T-helper 17 cell (primary cell): ENCODE results near the gene FAM219A. TPM values are rescaled to one million over a fixed set of nuclear protein-coding genes. Genes with fewer than 3 reads are reported as not detected.
"Not testable (repeated sequence)": the region's sequence is repeated elsewhere in the genome, so short reads cannot be mapped to it uniquely, and the experiment has no call there.

Experiments
- ATAC-seq: fragments of 150-1000 bp; cut with Tn5 transposase; 2 replicates; pipeline ENCODE4 v1.10.0; 2021; ENCODE audit warnings: mild to moderate bottlenecking, moderate library complexity
- DNase-seq, 3 donors: peaks; one replicate each; pipeline versions ENCODE4 v3.0.0 to v3.0.0-alpha.2; 2020 to 2021
- H3K9me3 ChIP-seq: one replicate; pipeline ENCODE4 v1.7.0; 2013; ENCODE audit warnings: low read length, mild to moderate bottlenecking; ENCODE audit not compliant: control insufficient read depth, poor library complexity, severe bottlenecking
- H3K27ac Mint-ChIP-seq: one replicate; pipeline ENCODE4 v1.8.0; 2022; ENCODE audit warnings: mild to moderate bottlenecking, moderate library complexity, mixed read lengths
- H3K27me3 Mint-ChIP-seq: one replicate; pipeline ENCODE4 v1.8.0; 2022; ENCODE audit warnings: mixed read lengths
- H3K36me3 Mint-ChIP-seq: one replicate; pipeline ENCODE4 v1.8.0; 2022; ENCODE audit warnings: low read depth, mixed read lengths
- H3K4me1 Mint-ChIP-seq: one replicate; pipeline ENCODE4 v1.8.0; 2022; ENCODE audit warnings: mild to moderate bottlenecking, mixed read lengths
- H3K4me3 Mint-ChIP-seq: one replicate; pipeline ENCODE4 v1.8.0; 2022; ENCODE audit warnings: mild to moderate bottlenecking, moderate library complexity, mixed read lengths
- total RNA-seq, 4 donors: library from RNA in 2 of 4; stranded (reverse) in 2 of 4; gene quantifications; one replicate each; pipeline ENCODE4 v1.2.3 and lab custom pipeline; 2022 to 2026

FAM219A gene
- total RNA-seq, 2 donors from 2014 or later, result 12.3 to 13.4 TPM

DNA sequence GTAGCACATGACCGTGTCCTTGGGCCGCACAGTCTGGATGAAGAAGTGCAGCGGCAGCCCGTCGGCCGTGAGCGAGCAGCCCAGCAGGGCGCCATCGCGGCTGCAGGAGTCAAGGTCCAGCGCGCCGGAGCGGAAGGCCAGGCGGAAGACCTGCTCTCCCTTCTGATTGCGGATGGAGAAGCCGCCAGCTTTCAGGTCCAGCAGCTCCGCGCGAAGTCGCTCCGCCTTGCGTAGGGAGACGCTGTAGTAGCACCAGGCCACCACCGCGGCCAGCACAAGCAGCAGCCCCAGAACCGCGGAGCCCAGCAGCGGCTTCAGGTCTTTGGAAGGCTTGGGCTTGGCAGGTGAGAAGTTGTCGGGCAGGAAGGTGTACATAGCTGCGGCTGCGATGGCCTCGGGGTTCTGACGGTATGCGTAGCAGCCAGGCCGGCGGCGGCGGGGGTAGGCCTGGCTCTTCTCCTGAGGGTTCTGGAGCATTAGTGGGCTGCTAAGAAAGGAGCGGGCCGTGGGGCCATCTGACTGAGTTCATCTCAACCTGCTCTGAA is 85.8 kb downstream of the FAM219A start:
- no peaks in the 10 kb centered on the region for H3K36me3 Mint-ChIP-seq
- ATAC-seq, result no peak
- peaks cover 18% of the 10 kb centered on the region for H3K4me1 Mint-ChIP-seq
- no peaks in the 10 kb centered on the region for H3K9me3 ChIP-seq
- no peak overlapping the region for H3K4me3 Mint-ChIP-seq
- no peak for DNase-seq
- no peak overlapping the region for H3K27ac Mint-ChIP-seq
- H3K27me3 Mint-ChIP-seq, result no peaks in the 10 kb centered on the region

- Mint-ChIP-seq H3K4me3 (no peak overlapping the region), H3K36me3 (no peaks in the 10 kb centered on the region), H3K4me1 (peaks cover 16% of the 10 kb centered on the region), H3K27ac (no peak overlapping the region), H3K27me3 (no peaks in the 10 kb centered on the region)
- ATAC-seq (no peak), DNase-seq (no peak)
- H3K9me3 ChIP-seq, result no peaks in the 10 kb centered on the region
These were observed 86.4 kb downstream of the FAM219A start for GRCh38 chr9:34371886-34372466.

GRCh38 chr9:34370970-34371880 is 87.1 kb downstream of the FAM219A start:
- Mint-ChIP-seq H3K4me3 (no peak overlapping the region), H3K27ac (no peak overlapping the region), H3K4me1 (peaks cover 15% of the 10 kb centered on the region), H3K27me3 (no peaks in the 10 kb centered on the region), H3K36me3 (no peaks in the 10 kb centered on the region)
- DNase-seq (peak in 2 of 3 donors; percentile 23 to 32), ATAC-seq (no peak)
- H3K9me3 ChIP-seq, result no peaks in the 10 kb centered on the region

- no peaks in the 10 kb centered on the region for H3K27me3 Mint-ChIP-seq
- no peaks in the 10 kb centered on the region for H3K36me3 Mint-ChIP-seq
- no peak overlapping the region for H3K4me3 Mint-ChIP-seq
- DNase-seq, result no peak
- H3K4me1 Mint-ChIP-seq, result peaks cover 8% of the 10 kb centered on the region
- H3K9me3 ChIP-seq, result no peaks in the 10 kb centered on the region
- ATAC-seq, result peak; percentile 42
- peak overlapping the region; percentile 62 for H3K27ac Mint-ChIP-seq
These were observed 87.9 kb downstream of the FAM219A start for GRCh38 chr9:34370335-34370969.

GRCh38 chr9:34369636-34370035 is 88.7 kb downstream of the FAM219A start:
- Mint-ChIP-seq H3K36me3 (no peaks in the 10 kb centered on the region), H3K4me1 (peaks cover 6% of the 10 kb centered on the region), H3K27ac (peak overlapping the region; percentile 62), H3K27me3 (no peaks in the 10 kb centered on the region), H3K4me3 (no peak overlapping the region)
- DNase-seq (no peak), ATAC-seq (no peak)
- no peaks in the 10 kb centered on the region for H3K9me3 ChIP-seq

DNA sequence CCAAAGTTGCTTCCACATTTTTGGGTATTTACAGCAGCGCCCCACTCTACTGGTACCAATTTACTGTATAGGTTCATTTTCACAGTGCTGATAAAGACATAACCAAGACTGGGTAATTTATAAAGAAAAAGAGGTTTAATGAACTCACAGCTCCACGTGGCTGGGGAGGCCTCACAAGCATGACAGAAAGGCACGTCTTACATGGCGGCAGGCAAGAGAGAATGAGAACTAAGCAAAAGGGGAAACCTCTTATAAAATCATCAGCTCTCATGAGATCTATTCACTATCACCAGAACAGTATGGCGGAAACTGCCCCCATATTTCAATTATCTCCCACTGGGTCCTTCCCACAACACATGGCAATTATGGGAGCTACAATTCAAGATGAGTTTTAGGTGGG is 89.6 kb downstream of the FAM219A start:
- not testable (repeated sequence) for H3K27ac Mint-ChIP-seq, H3K9me3 ChIP-seq, ATAC-seq, H3K27me3 Mint-ChIP-seq, H3K4me1 Mint-ChIP-seq, H3K36me3 Mint-ChIP-seq, H3K4me3 Mint-ChIP-seq, DNase-seq

DNA sequence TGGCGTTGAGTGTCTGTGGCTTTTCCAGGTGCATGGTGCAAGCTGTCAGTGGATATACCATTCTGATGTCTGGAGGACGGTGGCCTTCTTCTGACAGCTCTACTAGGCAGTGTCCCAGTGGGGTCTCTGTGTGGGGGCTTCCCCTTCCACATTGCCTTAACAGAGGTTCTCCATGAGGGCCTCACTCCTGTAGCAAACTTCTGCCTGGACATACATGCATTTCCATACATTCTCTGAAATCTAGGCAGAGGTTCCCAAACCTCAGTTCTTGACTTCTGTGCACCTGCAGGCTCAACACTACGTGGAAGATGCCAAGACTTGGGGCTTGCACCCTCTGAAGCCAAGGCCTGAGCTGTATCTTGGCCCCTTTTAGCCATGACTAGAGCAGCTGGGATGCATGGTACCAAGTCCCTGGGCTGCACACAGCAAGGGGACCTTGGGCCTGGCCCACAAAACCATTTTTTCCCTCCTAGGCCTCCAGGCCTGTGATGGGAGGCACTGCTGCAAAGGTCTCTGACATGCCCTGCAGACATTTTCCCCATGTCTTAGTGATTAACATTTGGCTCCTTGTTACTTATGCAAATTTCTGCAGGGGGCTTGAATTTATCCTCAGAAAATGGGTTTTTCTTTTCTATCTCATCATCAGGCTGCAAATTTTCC is 90.5 kb downstream of the FAM219A start:
- not testable (repeated sequence) for H3K27me3 Mint-ChIP-seq, H3K9me3 ChIP-seq, H3K27ac Mint-ChIP-seq, DNase-seq, H3K4me1 Mint-ChIP-seq, H3K36me3 Mint-ChIP-seq, ATAC-seq, H3K4me3 Mint-ChIP-seq

GRCh38 chr9:34366365-34366764 is 92.0 kb downstream of the FAM219A start:
- H3K27ac Mint-ChIP-seq, result no peak overlapping the region
- H3K36me3 Mint-ChIP-seq, result no peaks in the 10 kb centered on the region
- H3K27me3 Mint-ChIP-seq, result no peaks in the 10 kb centered on the region
- ATAC-seq, result no peak
- peaks cover 7% of the 10 kb centered on the region for H3K4me1 Mint-ChIP-seq
- H3K9me3 ChIP-seq, result no peaks in the 10 kb centered on the region
- H3K4me3 Mint-ChIP-seq, result no peak overlapping the region
- no peak for DNase-seq

- DNase-seq, result no peak
These were observed 93.1 kb downstream of the FAM219A start for GRCh38 chr9:34365282-34365681.

DNA sequence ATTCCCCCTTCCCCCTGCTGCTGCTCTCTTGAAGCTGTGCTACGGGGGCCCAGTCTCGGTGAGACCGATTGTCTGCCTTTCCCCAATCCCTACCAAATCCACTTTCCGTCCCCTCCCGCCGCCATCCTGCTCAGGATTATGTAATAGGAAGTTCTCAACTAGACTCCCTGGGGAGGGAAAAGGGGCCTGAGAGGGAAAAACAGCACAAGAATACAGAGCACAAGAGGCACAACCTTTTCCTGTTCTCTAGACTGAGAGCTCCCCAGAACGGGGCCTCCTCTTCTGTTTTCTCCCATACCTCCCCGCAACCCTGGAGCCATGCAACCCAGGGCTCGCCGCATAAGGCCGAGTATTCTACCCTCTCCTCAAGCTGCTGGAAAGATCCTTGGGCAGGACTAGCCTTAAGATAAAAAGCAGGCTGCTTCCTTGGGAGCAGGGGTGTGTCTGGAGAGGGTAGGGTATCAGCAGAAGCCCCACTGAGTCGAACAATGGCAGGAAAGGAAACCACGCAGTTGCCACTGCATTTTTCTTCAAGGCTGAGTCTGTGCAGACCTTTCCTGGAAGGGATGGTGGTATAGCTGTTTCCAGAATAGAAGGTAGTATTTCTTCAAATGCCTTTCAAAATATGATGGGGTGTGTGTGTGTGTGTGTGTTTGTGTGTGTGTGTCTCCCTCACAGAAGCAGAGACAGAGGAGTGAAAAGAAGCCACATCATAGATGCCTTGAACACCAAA is 94.6 kb downstream of the FAM219A start:
- no peak for ATAC-seq
- Mint-ChIP-seq H3K27ac (peak overlapping the region; percentile 22), H3K36me3 (no peaks in the 10 kb centered on the region), H3K4me3 (no peak overlapping the region), H3K4me1 (peaks cover 7% of the 10 kb centered on the region), H3K27me3 (no peaks in the 10 kb centered on the region)
- no peak for DNase-seq
- H3K9me3 ChIP-seq, result no peaks in the 10 kb centered on the region

More at GRCh38 chr9:34365282-34365681, 93.1 kb downstream of the FAM219A start:
- H3K27me3 Mint-ChIP-seq, result no peaks in the 10 kb centered on the region
- H3K36me3 Mint-ChIP-seq, result no peaks in the 10 kb centered on the region
- no peaks in the 10 kb centered on the region for H3K9me3 ChIP-seq
- peaks cover 7% of the 10 kb centered on the region for H3K4me1 Mint-ChIP-seq
- no peak overlapping the region for H3K4me3 Mint-ChIP-seq
- H3K27ac Mint-ChIP-seq, result no peak overlapping the region
- no peak for ATAC-seq

- peaks cover 7% of the 10 kb centered on the region for H3K4me1 Mint-ChIP-seq
- DNase-seq (no peak), ATAC-seq (no peak)
- H3K27ac Mint-ChIP-seq, result no peak overlapping the region
- no peaks in the 10 kb centered on the region for H3K9me3 ChIP-seq
- no peaks in the 10 kb centered on the region for H3K27me3 Mint-ChIP-seq
- no peaks in the 10 kb centered on the region for H3K36me3 Mint-ChIP-seq
- H3K4me3 Mint-ChIP-seq, result no peak overlapping the region
These were observed 95.7 kb downstream of the FAM219A start for GRCh38 chr9:34362614-34363214.

DNA sequence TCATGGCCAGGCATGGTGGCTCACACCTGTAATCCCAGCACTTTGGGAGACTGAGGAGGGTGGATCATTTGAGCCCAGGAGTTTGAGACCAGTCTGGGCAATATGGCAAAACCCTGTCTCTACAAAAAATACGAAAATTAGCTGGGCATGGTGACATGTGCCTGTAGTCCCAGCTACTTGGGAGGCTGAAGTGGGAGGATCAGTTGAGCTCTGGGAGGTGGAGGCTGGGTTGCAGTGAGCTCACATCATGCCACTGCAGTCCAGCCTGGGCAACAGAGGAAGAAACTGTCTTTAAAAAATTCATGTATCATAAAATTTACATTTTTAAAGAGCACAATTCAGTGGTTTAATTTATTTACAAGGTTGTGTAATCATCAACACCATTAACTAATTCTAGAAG is 105.4 kb downstream of the FAM219A start:
- H3K4me3 Mint-ChIP-seq, H3K9me3 ChIP-seq, DNase-seq, H3K4me1 Mint-ChIP-seq, H3K36me3 Mint-ChIP-seq, ATAC-seq, H3K27me3 Mint-ChIP-seq, H3K27ac Mint-ChIP-seq: not testable (repeated sequence)
